ENCODE measurements around the gene KIRREL3.

KIRREL3 gene

GRCh38 chr11:126467471-126467870 lies 533.1 kb downstream of the KIRREL3 start:
- no peak for DNase-seq (ENCODE audit: low read depth, low spot score)
- CTCF ChIA-PET = interaction anchor here (1.1 to 12.8 kb wide), 3 partner anchors 14 to 157 kb away, joined by 3 to 135 read pairs (median 8); no protein-coding TSS in a partner anchor
- no peak for TF ChIP-seq CTCF (IDR thresholded peaks at IDR 0.05; ENCODE audit: insufficient read depth, low read length, missing control alignments)
- no peak overlapping the region for H3K4me3 ChIP-seq (ENCODE audit: low read depth, low read length)
- POLR2A ChIA-PET = no interaction called here

GRCh38 chr11:126467046-126467370 lies 533.6 kb downstream of the KIRREL3 start:
- H3K4me3 ChIP-seq (ENCODE audit: low read depth, low read length) = no peak overlapping the region
- DNase-seq (ENCODE audit: low read depth, low spot score) = no peak
- TF ChIP-seq CTCF (IDR thresholded peaks at IDR 0.05; ENCODE audit: insufficient read depth, low read length, missing control alignments) = no peak
- CTCF ChIA-PET = interaction anchor here (0.9 to 12.8 kb wide), 5 partner anchors 10 to 156 kb away, joined by 3 to 135 read pairs (median 3); no protein-coding TSS in a partner anchor
- POLR2A ChIA-PET = no interaction called here

GRCh38 chr11:126466236-126467045 lies 534.1 kb downstream of the KIRREL3 start:
- DNase-seq (ENCODE audit: low read depth, low spot score) = no peak
- ChIA-PET CTCF (interaction anchor here (0.9 to 12.8 kb wide), 5 partner anchors 11 to 524 kb away, joined by 3 to 135 read pairs (median 3); no protein-coding TSS in a partner anchor), POLR2A (no interaction called here)
- H3K4me3 ChIP-seq (ENCODE audit: low read depth, low read length) = no peak overlapping the region
- TF ChIP-seq CTCF (IDR thresholded peaks at IDR 0.05; ENCODE audit: insufficient read depth, low read length, missing control alignments) = no peak

- POLR2A ChIA-PET = no interaction called here
- CTCF ChIA-PET = interaction anchor here (0.9 to 12.8 kb wide), 6 partner anchors 12 to 525 kb away, joined by 3 to 135 read pairs (median 3); no protein-coding TSS in a partner anchor
- no peak for TF ChIP-seq CTCF (IDR thresholded peaks at IDR 0.05; ENCODE audit: insufficient read depth, low read length, missing control alignments)
- H3K4me3 ChIP-seq (ENCODE audit: low read depth, low read length) = no peak overlapping the region
- no peak for DNase-seq (ENCODE audit: low read depth, low spot score)
Observed at GRCh38 chr11:126465573-126466188, 534.9 kb downstream of the KIRREL3 start.

- no peak for TF ChIP-seq CTCF (IDR thresholded peaks at IDR 0.05; ENCODE audit: insufficient read depth, low read length, missing control alignments)
- CTCF ChIA-PET = interaction anchor here (0.9 to 12.8 kb wide), 4 partner anchors 12 to 525 kb away, joined by 3 to 135 read pairs (median 3); no protein-coding TSS in a partner anchor
- DNase-seq (ENCODE audit: low read depth, low spot score) = no peak
- POLR2A ChIA-PET = no interaction called here
- H3K4me3 ChIP-seq (ENCODE audit: low read depth, low read length) = no peak overlapping the region
Observed at GRCh38 chr11:126464796-126465195, 535.8 kb downstream of the KIRREL3 start.

- CTCF ChIA-PET = interaction anchor here (1.3 to 12.8 kb wide), 3 partner anchors 19 to 152 kb away, joined by 5 to 135 read pairs (median 6); no protein-coding TSS in a partner anchor
- no peak for DNase-seq (ENCODE audit: low read depth, low spot score)
- H3K4me3 ChIP-seq (ENCODE audit: low read depth, low read length) = no peak overlapping the region
- POLR2A ChIA-PET = no interaction called here
- no peak for TF ChIP-seq CTCF (IDR thresholded peaks at IDR 0.05; ENCODE audit: insufficient read depth, low read length, missing control alignments)
Observed at GRCh38 chr11:126462422-126462821, 538.1 kb downstream of the KIRREL3 start.
